ENCODE data around the gene GOLPH3.

GOLPH3 gene

GRCh38 chr5:32156635-32157034 lies 17.5 kb downstream of the GOLPH3 start:
- TF ChIP-seq EZH2phosphoT487 (IDR thresholded peaks at IDR 0.05; ENCODE audit: borderline replicate concordance) (no peak), CTCF (conservative IDR thresholded peaks at IDR 0.05; ENCODE audit: low read length) (no peak)
- no peak overlapping the region for H3K4me2 ChIP-seq (ENCODE audit: low read depth, low read length, poor library complexity, severe bottlenecking)
- H3K79me2 ChIP-seq (ENCODE audit: insufficient read depth, low read length): peaks cover 96% of the 10 kb centered on the region
- H3K4me1 ChIP-seq (ENCODE audit: insufficient read depth, low read length, poor library complexity, severe bottlenecking): peaks cover 7% of the 10 kb centered on the region
- H3K9me2 ChIP-seq (replicated peaks; ENCODE audit: low read depth, low read length): no peaks in the 10 kb centered on the region
- no peak overlapping the region for H3K9ac ChIP-seq (ENCODE audit: low read depth, low read length, poor library complexity, severe bottlenecking)
- no peaks in the 10 kb centered on the region for H3K27me3 ChIP-seq (ENCODE audit: insufficient read depth, low read length, poor library complexity, severe bottlenecking)
- peaks cover 9% of the 10 kb centered on the region; the same call in 1 of the 2 replicates for H3K36me3 ChIP-seq (ENCODE audit: insufficient read depth, low read length)
- no peaks in the 10 kb centered on the region for H3K9me3 ChIP-seq (ENCODE audit: insufficient read depth, low read depth, low read length)
- peaks cover 78% of the 10 kb centered on the region for H4K20me1 ChIP-seq (ENCODE audit: insufficient read depth, low read length, poor library complexity, severe bottlenecking)
- no peak overlapping the region for H2AFZ ChIP-seq (ENCODE audit: low read length)
- H3F3A ChIP-seq (ENCODE audit: low read depth): no peaks in the 10 kb centered on the region
- H3K4me3 ChIP-seq (ENCODE audit: low read length, poor library complexity, severe bottlenecking): no peak overlapping the region

- Histone ChIP-seq H3K4me3 (ENCODE audit: low read length, poor library complexity, severe bottlenecking) (no peak overlapping the region), H3K36me3 (ENCODE audit: insufficient read depth, low read length) (peaks cover 4% of the 10 kb centered on the region; the same call in 1 of the 2 replicates), H3K4me2 (ENCODE audit: low read depth, low read length, poor library complexity, severe bottlenecking) (no peak overlapping the region), H4K20me1 (ENCODE audit: insufficient read depth, low read length, poor library complexity, severe bottlenecking) (peaks cover 83% of the 10 kb centered on the region), H3K27me3 (ENCODE audit: insufficient read depth, low read length, poor library complexity, severe bottlenecking) (no peaks in the 10 kb centered on the region), H3K4me1 (ENCODE audit: insufficient read depth, low read length, poor library complexity, severe bottlenecking) (peaks cover 7% of the 10 kb centered on the region), H3F3A (ENCODE audit: low read depth) (no peaks in the 10 kb centered on the region), H3K9ac (ENCODE audit: low read depth, low read length, poor library complexity, severe bottlenecking) (no peak overlapping the region), H3K9me3 (ENCODE audit: insufficient read depth, low read depth, low read length) (no peaks in the 10 kb centered on the region), H2AFZ (ENCODE audit: low read length) (no peak overlapping the region), H3K9me2 (replicated peaks; ENCODE audit: low read depth, low read length) (no peaks in the 10 kb centered on the region), H3K79me2 (ENCODE audit: insufficient read depth, low read length) (peaks cover 97% of the 10 kb centered on the region)
- TF ChIP-seq CTCF (conservative IDR thresholded peaks at IDR 0.05; ENCODE audit: low read length) (no peak), EZH2phosphoT487 (IDR thresholded peaks at IDR 0.05; ENCODE audit: borderline replicate concordance) (no peak)
These were observed 18.9 kb downstream of the GOLPH3 start for GRCh38 chr5:32155211-32155610.

GRCh38 chr5:32153723-32154122 lies 20.4 kb downstream of the GOLPH3 start:
- peaks cover 97% of the 10 kb centered on the region for H3K79me2 ChIP-seq (ENCODE audit: insufficient read depth, low read length)
- H2AFZ ChIP-seq (ENCODE audit: low read length): no peak overlapping the region
- H3K4me3 ChIP-seq (ENCODE audit: low read length, poor library complexity, severe bottlenecking): no peak overlapping the region
- no peaks in the 10 kb centered on the region for H3K9me2 ChIP-seq (replicated peaks; ENCODE audit: low read depth, low read length)
- peaks cover 86% of the 10 kb centered on the region for H4K20me1 ChIP-seq (ENCODE audit: insufficient read depth, low read length, poor library complexity, severe bottlenecking)
- H3K4me2 ChIP-seq (ENCODE audit: low read depth, low read length, poor library complexity, severe bottlenecking): no peak overlapping the region
- no peak for TF ChIP-seq CTCF (conservative IDR thresholded peaks at IDR 0.05; ENCODE audit: low read length)
- no peak for TF ChIP-seq EZH2phosphoT487 (IDR thresholded peaks at IDR 0.05; ENCODE audit: borderline replicate concordance)
- H3K36me3 ChIP-seq (ENCODE audit: insufficient read depth, low read length): peaks cover 4% of the 10 kb centered on the region; the same call in 1 of the 2 replicates
- H3K27me3 ChIP-seq (ENCODE audit: insufficient read depth, low read length, poor library complexity, severe bottlenecking): no peaks in the 10 kb centered on the region
- H3K9me3 ChIP-seq (ENCODE audit: insufficient read depth, low read depth, low read length): no peaks in the 10 kb centered on the region
- no peaks in the 10 kb centered on the region for H3F3A ChIP-seq (ENCODE audit: low read depth)
- H3K9ac ChIP-seq (ENCODE audit: low read depth, low read length, poor library complexity, severe bottlenecking): no peak overlapping the region
- peaks cover 7% of the 10 kb centered on the region for H3K4me1 ChIP-seq (ENCODE audit: insufficient read depth, low read length, poor library complexity, severe bottlenecking)

Measured in Loucy (cell line).